Muscle of back (tissue), 11 donors: ENCODE results near the gene LGALS12. TPM values are rescaled to one million over a fixed set of nuclear protein-coding genes. Genes with fewer than 3 reads are reported as not detected.
"Not testable (repeated sequence)": the region's sequence is repeated elsewhere in the genome, so short reads cannot be mapped to it uniquely, and the experiment has no call there.

ENCODE experiments used
- DNase-seq, 3 donors: peaks; one replicate each; pipeline versions ENCODE4 v3.0.0 to v3.0.0-alpha.2; 2013
- polyA plus RNA-seq, 10 donors: library from polyadenylated mRNA; unstranded; fragments of 120-200 nt; gene quantifications; one replicate each; pipeline ENCODE4 v1.2.1, GENCODE V29; 2013; ENCODE audit not compliant: insufficient read length in 10 of 10

The LGALS12 gene
- polyA plus RNA-seq, 10 donors: 0.11 to 2.1 (median 0.33) TPM; not detected in 2

DNA sequence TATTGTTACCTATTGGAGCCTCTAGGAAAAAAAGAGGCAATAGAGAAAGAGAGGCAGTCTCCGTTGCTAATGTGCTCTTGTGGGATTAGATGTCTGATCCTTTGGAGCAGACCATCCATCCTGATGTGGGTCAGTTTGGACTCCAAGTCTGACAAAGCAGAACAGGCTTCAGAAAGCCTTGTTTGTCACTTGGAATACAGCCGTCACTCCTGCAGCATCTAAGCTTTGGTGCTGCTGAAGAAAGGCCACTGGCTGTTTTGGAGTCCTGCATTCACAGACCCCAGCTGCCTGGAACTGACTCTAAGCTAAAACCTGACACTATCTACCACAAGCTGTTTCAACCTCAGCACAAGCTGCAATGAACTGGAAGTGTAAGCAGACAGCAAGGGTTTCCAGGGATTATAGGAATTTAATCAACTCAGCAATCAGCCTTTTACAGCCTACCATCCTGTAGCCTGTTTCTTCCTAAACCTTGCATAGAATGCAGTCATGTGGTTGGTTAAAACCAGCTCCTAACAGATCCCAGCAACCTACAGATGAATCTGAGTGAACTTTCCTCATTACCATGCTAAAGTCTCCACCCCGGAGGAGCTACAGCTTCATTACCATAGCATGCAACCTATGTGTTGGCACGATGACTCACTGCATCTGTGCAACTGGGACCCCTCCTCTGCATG is 27.1 kb downstream of the LGALS12 start:
- DNase-seq: no peak

DNA sequence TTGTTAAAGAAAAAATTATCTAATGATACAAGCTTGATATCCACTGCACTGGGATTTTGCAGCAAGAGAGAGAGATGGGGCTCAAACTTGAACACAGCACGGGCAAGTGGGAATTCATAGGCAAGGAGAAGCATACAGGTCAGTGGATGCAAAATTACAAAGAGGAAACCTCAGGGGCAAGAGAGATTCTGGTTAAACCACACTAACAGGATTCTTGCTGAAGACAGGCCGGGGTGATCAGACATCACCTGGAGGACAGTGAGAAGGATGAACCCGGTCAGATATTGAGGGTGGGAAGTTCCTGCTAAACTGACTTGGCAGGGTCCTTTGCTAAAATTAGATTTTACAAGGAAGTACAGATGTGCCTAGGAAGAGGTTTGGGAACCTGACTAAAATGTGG is 28.2 kb downstream of the LGALS12 start:
- DNase-seq: no peak

DNA sequence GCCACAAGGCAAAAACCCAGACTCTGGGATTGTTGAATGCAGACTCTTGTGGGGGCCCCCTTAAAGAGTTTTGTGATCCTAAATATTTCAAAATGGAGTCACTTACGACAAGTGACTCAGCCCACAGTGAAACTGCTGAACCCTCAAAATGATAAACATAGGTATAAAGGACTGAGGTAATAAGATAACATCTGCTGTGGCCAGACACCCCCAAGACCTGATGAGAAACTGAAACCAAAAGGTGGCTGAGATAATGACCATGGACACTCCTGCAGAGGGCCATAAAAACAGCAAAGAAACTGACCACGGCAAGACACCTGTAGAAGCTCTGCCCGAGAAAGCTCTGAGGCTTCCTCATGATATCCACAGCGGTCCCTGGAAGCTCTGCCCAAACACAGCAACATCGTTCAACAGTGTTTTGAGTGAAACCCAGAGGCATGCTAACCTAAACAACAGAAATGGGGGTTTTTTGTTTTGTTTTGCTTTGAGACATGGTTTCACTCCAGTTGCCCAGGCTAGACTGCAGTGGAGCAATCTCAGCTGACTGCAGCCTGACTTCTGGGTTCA is 29.1 kb downstream of the LGALS12 start:
- DNase-seq: no peak

DNA sequence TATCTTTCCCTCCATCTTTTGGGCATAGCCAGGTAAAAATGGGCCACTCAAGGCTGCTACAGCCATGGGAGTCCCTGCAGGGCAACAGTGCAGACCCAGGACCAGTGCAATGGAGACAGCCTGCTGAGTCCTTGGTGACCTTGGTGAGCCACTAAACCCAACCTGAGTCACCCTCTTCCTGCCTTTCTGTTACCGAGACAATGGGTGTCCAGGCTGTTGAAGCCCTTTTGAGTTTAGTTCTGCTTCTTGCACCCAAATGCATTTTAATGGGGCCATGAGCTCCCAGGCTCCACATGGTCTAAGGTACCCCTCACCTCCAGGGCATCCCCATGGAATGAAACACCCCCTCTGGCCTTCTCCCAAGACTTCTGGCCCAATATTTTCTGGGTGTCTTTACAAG is 29.9 kb downstream of the LGALS12 start:
- DNase-seq: no peak

DNA sequence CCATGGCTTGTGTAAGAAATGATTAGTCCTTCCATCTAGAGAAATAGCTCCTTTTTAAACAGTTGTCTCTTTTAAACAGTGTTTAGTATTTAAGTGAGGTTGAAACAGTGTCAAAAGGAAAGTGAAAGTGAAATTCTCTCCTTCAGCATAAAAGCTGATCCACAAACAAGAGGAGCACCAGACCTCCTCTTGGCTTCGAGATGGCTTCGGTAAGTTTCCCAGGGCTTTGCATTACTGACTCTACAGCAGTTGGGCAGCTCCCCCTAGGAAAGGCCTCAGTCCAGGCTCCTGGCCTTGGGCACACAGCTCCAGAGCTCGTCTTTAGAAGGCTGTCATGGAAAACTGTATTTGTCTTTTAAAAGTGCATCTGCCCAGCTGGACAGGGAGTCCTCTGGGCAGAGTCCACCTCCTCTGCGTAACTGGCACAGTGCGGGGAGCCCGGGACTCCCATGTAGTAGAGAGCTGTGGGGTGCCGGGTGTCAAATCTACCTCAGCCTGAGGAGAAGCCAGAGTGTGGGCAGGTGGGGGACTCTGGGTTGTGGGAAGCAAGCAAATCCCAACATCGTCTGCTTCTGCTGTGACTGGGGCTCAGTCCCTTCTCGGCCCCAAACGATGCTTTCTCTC is 30.9 kb downstream of the LGALS12 start, which contains the start of gene PLAAT4:
TSS of gene PLAAT4 (plus strand) at position 140 of the 624 bp plus-strand sequence. CDS start at position 201, 61 bp downstream.
- DNase-seq: peak; percentile 45 to 83 (median 69)

DNA sequence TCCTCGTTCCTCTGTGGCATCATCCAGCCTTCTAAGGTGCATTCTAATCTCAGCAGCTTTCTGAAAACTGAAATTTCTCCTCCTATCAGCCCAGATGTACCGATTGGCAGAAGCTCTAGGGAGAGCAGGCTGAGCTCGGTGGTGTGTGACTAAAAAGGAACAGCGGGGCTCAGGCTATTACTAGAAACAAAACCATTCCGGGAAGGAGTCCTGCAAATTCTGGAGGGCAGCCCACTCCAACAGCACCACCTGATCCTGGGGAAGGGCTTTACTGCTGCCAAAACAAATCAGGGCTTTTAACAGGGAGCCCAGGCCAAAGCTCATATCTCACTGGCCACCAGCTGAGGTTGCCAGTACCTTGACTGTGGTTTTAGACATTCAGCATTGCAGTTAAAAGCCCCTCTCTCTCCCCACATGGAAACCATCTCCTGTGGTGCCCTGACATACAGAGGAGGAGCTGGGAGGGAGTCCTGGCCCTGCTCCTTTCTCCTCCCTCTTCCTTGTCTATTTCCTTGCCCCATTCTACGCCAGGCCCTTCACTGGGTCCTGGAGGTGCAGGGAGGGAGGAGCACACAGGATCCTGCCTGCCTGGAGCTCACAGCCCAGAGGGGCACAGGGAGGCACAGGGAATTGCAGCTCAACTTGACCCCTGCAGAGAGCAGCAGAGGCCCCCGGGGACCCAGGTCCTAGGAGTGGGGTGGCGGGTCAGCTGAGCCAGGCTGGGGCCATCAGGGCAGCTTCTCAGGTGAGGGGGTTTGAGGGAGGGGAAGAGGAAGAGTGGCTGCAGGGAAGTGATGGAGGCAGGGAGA is 31.6 kb downstream of the LGALS12 start:
- peak; percentile 44 to 80 (median 62) for DNase-seq

DNA sequence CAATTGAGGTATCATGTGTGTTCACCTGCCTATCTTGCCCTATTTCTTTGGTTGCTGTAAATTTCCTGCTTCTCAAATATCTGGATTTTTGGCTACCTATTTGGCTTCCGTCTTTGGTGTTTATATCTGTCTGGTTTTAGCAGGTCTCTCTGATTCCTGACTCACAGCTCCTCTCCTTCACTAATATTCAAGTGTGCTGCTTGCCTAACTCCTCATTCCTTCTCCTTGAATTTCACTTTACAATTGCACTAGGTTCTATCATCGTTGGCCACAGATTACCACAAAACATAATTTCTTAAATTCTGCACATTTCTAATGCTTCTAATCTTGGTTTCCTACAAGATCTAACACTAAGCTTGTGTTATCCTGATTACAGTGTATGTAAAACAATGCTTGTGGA is 36.6 kb downstream of the LGALS12 start:
- DNase-seq: not testable (repeated sequence)

DNA sequence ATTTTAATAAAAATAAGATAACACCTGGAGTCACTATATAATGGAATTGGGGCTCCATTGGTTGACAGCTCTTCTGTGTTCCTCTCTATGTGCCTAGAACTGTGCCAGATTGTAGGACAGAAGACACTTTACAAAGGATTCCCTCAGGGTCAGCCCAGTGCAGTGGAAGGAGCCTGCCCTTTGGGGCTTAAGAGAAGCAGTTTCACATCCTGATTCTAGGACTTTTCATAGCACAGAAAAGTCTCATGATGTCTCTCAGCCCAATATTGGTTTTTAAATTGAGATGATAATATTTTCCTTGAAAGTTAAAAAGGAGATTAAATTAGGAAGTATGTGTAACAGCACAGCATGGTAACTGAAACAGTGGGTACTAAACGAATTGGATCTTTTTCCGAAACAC is 37.8 kb downstream of the LGALS12 start:
- no peak for DNase-seq

DNA sequence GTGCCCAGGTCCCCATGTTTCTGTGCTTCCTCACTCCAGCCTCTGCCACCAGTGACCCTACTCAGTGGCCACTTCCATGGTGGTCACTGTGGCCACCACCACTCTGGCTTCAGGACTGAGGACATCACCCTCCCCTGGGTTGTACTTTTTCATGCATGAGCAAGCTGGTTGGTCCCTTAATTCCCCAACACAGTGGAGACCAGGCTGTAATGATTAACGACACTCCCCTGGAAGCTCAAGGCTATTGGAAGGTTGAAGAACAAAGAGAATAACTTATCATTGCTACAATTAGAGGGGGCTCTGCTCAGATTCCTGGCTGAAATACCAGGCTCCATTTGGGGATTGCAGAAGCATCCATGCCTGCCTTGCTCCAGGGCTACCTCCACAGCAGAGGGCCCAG is 41.2 kb downstream of the LGALS12 start:
- DNase-seq: no peak

DNA sequence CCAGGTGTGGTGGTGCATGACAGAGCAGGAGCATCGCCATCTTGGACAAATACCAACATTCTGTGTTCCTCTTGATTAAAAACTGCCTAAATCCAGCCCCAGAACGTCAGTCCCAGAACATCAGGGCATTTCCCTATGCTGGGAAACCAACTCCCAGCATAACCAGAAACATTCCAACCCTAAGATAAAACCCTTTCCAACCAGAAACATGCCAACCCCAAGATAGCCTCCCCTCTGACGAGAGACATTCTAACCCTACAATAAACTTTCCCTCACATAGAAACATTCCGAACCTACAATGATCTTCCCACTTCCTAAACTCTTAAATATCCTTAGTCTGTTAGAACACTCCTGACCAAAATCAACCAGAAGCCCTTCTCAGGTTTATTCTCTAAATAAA is 42.3 kb downstream of the LGALS12 start:
- no peak for DNase-seq

DNA sequence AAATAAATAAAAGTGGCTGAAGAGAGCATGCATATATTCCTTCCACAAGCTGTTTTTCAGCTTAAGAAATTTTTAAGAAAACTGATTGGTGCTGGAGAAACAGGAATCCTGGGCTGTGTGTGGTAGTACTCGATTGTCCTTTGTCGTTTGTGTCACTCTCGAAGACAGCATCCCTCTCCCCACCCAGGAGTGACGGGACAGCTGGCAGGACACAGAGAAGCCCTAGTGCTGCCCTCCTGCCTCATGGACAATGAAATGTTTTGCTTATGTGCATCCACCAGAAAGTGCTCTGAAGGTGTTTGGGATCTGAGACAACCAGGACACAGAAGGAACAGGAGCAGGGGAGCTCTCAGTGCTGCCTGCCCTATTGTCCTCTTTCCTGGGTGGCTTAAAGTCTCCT is 43.5 kb downstream of the LGALS12 start:
- no peak for DNase-seq

DNA sequence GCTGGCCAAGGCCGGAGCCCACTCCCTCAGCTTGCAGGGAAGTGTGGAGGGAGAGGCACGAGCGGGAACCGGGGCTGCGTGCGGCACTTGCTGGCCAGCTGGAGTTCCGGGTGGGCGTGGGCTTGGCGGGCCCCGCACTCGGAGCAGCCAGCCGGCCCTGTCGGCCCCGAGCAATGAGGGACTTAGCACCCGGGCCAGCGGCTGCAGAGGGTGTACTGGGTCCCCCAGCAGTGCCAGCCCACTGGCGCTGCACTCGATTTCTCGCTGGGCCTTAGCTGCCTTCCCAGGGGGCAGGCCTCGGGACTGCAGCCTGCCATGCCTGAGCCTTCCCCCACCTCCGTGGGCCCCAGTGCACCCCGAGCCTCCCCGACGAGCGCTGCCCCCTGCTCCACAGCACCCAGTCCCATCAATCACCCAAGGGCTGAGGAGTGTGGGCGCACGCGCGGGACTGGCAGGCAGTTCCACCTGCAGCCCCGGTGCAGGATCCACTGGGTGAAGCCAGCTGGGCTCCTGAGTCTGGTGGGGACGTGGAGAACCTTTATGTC is 44.3 kb downstream of the LGALS12 start:
- DNase-seq: not testable (repeated sequence)

DNA sequence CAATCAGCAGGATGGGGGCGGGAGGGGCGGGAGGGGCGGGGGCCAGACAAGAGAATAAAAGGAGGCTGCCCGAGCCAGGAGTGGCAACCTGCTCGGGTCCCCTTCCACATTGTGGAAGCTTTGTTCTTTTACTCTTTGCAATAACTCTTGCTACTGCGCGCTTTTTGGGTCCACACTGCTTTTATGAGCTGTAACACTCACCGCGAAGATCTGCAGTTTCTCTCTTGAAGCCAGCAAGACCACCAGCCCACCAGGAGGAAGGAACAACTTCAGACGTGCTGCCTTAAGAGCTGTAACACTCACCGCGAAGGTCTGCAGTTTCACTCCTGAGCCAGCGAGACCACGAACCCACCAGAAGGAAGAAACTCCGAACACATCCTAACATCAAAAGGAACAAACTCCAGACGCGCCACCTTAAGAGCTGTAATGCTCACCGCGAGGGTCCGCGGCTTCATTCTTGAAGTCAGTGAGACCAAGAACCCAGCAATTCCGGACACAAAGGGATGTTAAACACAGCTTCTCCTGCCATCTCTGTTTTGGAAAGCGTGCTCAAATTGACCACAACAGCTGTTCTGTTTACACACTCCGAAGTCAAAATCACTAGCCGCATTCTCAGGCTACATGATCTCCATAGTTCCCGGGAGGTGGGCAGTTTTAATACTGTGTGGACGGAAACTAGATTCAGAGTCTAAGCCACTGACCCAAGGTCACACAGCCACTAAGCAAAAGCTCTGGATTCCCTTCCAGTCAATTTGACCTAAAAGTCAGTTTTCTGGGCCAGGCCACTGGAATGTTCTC is 45.4 kb downstream of the LGALS12 start:
- no peak for DNase-seq

DNA sequence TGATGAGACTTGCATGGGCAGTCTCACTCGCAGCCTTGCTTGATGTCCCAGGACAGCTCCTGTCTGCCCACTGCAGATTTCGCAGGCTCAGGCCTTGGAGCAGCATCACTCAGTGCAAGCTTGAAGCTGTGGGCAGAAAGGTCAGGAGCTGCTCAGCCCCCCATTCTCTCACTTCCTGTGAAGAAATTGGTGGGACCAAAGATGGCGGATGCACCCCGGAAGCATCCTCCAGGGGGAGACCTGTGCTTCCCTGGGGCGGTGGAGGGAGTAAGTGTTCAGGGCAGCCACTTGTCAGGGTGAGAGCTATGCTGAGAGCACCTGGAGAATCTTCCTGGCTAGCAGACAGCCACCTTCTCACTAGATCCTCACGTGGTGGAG is 46.0 kb downstream of the LGALS12 start:
- DNase-seq: no peak

DNA sequence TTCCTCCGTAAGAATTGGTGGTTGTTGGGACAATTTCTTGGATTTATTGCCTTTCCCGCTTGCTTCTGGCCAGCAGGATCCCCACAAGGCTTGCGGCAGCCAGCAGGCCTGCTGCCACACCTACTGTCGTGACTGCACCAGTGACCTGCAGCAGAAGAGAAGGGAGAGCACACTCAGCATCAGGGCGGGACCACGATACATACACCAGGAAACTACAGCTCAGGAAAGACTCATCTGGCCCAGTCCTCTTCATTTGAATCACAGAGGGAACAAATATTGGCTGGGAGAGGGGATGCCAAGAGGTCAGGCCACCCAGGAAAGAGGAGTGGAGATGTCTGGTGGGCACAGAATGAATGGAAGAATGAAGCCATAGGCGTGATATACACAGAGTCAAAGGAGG is 47.0 kb downstream of the LGALS12 start:
- no peak for DNase-seq

DNA sequence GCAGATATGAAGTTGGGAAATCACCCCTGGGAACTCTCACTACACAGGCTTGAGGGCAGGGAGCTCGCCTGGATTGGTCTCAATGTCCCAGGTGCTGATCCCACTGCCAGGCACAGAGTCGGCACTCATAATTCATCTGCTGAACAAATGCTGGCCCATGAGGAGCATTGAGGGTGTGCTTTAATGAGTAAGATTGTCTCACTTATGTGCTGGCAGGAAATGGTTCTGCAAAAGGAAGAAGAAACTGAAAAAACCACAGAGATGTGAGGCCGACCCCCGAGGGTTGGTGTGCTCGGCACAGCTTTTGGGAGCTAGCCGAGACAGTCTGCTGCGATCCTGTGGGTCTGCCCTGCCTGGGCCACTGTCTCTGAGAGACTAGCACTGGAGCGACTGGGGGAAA is 47.9 kb downstream of the LGALS12 start:
- DNase-seq: no peak

DNA sequence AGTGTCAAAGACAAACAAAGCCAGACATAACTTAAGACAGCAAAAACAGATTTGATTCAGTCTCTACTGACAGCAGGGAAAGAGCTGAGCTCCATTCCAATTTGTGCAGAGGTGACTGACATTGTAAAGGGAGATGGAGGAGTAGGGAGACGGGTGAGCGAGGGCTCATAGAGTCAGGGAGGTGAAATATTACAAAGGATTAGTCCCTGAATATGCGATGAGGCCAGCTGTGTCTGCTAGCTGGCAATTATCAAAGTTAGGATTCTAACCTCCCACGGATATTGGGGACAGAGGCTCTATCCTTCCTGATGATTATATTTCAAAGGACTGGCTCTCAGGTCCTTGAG is 49.0 kb downstream of the LGALS12 start:
- DNase-seq: no peak

DNA sequence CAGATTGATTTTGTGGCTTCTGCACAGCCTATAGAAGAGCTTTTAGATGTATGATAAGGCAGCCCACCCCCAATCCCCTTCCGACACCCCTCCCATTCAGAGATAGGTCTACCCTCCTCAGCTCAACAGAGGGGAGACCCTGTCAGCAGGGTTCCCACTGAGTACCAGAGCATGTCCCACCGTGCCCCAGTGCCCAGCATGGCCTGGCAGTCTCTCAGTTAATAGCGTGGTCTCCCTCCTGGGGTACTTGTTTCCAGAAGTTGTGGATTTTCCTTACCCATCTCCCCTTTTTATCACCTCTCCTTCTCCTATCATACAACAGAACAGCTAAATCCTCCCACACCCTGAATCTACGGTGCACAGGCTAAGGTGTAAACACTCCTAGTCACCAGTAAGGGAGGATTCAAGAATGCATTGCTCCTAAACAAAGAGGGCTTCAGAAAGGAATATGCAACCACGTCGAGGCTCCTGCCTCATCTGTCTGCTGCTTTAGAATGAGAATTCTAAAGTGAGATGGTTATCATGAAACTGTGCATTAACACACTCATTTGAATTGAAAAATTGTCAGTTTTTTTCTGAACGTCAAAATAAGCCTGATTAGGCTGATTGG is 50.6 kb downstream of the LGALS12 start:
- DNase-seq: no peak

DNA sequence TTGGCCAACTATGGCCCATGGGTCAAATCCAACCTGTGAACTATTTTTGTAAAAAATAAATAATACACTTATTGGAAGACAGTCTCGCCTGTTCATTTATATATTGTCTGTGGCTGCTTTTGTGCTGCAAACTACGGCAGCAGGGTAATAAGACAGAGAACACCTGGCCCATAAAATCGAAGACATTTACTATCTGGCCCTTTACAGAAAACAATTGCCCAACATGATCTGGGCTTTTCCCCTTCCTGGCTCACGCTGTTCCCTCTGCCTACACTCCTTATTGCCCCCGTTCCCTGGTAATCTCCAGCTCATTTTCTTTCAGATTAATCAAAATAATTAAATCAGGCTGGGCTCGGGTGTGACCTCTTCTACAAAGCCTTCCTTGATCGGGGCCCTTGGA is 51.7 kb downstream of the LGALS12 start:
- DNase-seq: no peak

DNA sequence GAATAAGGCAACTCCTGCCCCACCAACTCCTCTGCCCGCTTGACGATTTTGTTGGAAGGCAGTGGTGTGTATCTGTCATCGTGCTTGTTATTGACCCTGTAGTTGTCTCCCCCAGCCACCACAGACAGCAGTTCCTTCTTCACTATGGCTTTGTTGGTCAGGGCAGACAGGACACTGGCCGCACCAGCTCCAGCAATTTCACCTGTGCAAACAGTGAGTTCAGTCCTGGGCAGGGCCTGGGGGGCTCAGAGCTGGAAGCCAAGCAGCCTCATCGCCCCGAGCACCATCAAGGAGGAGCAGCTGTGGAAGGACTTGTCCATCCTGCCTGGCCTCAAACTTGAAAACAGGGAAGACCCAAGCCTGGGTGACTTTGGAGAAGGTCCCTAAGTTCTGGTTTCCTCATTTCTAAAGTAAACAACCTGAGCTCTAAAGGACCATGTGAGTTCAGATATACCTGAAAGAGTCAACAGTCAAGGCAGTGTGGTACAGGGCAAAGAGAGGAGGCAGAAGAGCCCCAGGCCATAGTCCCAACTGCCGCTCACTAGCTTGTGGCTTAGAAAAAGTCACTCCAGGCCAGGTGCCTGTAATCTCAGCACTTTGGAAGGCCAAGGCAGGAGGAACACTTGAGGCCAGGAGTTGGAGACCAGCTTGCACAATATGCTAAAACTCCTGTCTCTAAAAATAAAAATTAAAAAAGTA is 52.7 kb downstream of the LGALS12 start:
- no peak for DNase-seq
